Fibroblast of lung (primary cell): Measurements from ENCODE around the gene ZNF382. TPM values are rescaled to one million over a fixed set of nuclear protein-coding genes. Genes with fewer than 3 reads are reported as not detected.

ENCODE experiments used
- DNase-seq, 2 donors: peaks; one replicate each; pipeline versions ENCODE4 v3.0.0 to v3.0.0-alpha.2; 2010; ENCODE audit warnings: low read depth in 2 of 2
- H2AFZ ChIP-seq: 2 replicates; pipeline ENCODE4 v1.5.1; 2012; ENCODE audit warnings: low read length, control low read depth, inconsistent platforms
- H3K27ac ChIP-seq: 2 replicates; pipeline ENCODE4 v1.5.1; 2011; ENCODE audit warnings: low read length, control low read depth; ENCODE audit not compliant: insufficient read depth
- H3K27me3 ChIP-seq: 2 replicates; pipeline ENCODE4 v1.5.1; 2011; ENCODE audit warnings: mild to moderate bottlenecking, low read length; ENCODE audit not compliant: control insufficient read depth, insufficient read depth
- H3K36me3 ChIP-seq: 2 replicates; pipeline ENCODE4 v1.5.1; 2011; ENCODE audit warnings: low read length; ENCODE audit not compliant: control insufficient read depth, insufficient read depth
- H3K4me1 ChIP-seq: 2 replicates; pipeline ENCODE4 v1.5.1; 2011; ENCODE audit warnings: low read length; ENCODE audit not compliant: control insufficient read depth, insufficient read depth; ENCODE audit errors: extremely low read depth
- H3K4me2 ChIP-seq: 2 replicates; pipeline ENCODE4 v1.5.1; 2011; ENCODE audit warnings: low read length, control low read depth; ENCODE audit not compliant: insufficient read depth; ENCODE audit errors: extremely low read depth
- H3K4me3 ChIP-seq, 4 experiments: fragments of 200-600 bp in 1 of 4; sonication (generic) in 1 of 4; replicated peaks in 1 of 4; 2 replicates each; pipeline ENCODE4 v1.5.1; 2011 to 2016; ENCODE audit warnings: low read length in 4 of 4, low read depth in 3 of 4, mild to moderate bottlenecking in 3 of 4, control low read depth in 2 of 4, inconsistent platforms in 1 of 4, mixed read lengths in 1 of 4; ENCODE audit not compliant: insufficient read depth in 1 of 4; ENCODE audit errors: control extremely low read depth in 1 of 4
- H3K79me2 ChIP-seq: 2 replicates; pipeline ENCODE4 v1.5.1; 2012; ENCODE audit warnings: mild to moderate bottlenecking, low read length, inconsistent platforms; ENCODE audit not compliant: control insufficient read depth, insufficient read depth
- H3K9ac ChIP-seq: 2 replicates; pipeline ENCODE4 v1.5.1; 2011; ENCODE audit warnings: mild to moderate bottlenecking, low read length, control low read depth; ENCODE audit not compliant: insufficient read depth
- H3K9me3 ChIP-seq: 2 replicates; pipeline ENCODE4 v1.5.1; 2012; ENCODE audit warnings: low read depth, low read length; ENCODE audit not compliant: control insufficient read depth, insufficient read depth
- H4K20me1 ChIP-seq: 2 replicates; pipeline ENCODE4 v1.5.1; 2011; ENCODE audit warnings: low read length; ENCODE audit not compliant: control insufficient read depth, insufficient read depth; ENCODE audit errors: extremely low read depth
- CTCF ChIP-seq, 2 donors: IDR thresholded peaks in 1 of 2; conservative IDR thresholded peaks in 1 of 2; 1 replicate in 1 of 2; 2 replicates in 1 of 2; pipeline ENCODE4 v1.5.1; 2011 to 2012; ENCODE audit warnings: low read length in 2 of 2, control low read depth in 1 of 2, inconsistent platforms in 1 of 2, low read depth in 1 of 2, mild to moderate bottlenecking in 1 of 2
- EZH2 ChIP-seq: IDR thresholded peaks from 2 replicates; pipeline ENCODE4 v1.5.1; 2012; ENCODE audit warnings: low read length, control low read depth, mild to moderate bottlenecking; ENCODE audit errors: missing control alignments
- polyA plus RNA-seq, 2 donors: library from polyadenylated mRNA; depleted of rRNA in 1 of 2; stranded (reverse) in 1 of 2; unstranded in 1 of 2; fragments of >200 nt; gene quantifications; 2 replicates each; pipeline ENCODE4 v1.2.1, GENCODE V29; 2011 to 2012; ENCODE audit warnings: missing spikeins in 1 of 2
- total RNA-seq: library from RNA; depleted of rRNA; stranded (reverse); fragments of >200 nt; gene quantifications from 2 replicates; pipeline ENCODE4 v1.2.1, GENCODE V29; 2014

Gene ZNF382
- total and polyA plus RNA-seq, 2 donors (not counting 1 experiment from before 2014, with no cell fraction given): 0.77 to 16.0 TPM

DNA sequence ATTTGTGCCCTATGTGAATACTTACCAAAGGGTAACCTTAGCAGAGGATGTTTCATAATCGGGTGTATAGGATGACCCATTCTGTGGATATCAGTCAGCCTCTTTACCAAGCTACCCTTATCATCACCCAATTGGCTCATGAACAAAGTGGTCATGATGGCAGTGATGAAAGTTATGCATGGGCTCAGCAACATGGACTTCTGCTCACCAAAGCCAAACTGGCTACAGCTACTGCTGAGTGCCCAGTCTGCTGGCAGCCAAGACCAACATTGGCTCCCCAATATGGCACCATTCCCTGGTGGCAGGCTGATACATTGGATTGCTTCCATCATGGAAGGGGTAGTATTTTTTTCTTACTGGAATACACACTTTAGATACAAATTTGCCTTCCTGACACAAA, 67.3 kb downstream of the ZNF382 start:
- H3K36me3 ChIP-seq: peaks cover 1% of the 10 kb centered on the region
- no peak overlapping the region for H3K4me2 ChIP-seq
- no peak overlapping the region for H2AFZ ChIP-seq
- no peak overlapping the region for H3K4me3 ChIP-seq
- no peaks in the 10 kb centered on the region for H3K4me1 ChIP-seq
- no peaks in the 10 kb centered on the region for H3K9me3 ChIP-seq
- no peaks in the 10 kb centered on the region for H4K20me1 ChIP-seq
- no peaks in the 10 kb centered on the region for H3K27me3 ChIP-seq
- no peak for DNase-seq
- H3K79me2 ChIP-seq: no peaks in the 10 kb centered on the region
- H3K9ac ChIP-seq: no peak overlapping the region
- H3K27ac ChIP-seq: no peak overlapping the region
- TF ChIP-seq EZH2 (no peak), CTCF (conservative IDR thresholded peaks at IDR 0.05 in 1 of 2, IDR thresholded peaks at IDR 0.05 in 1 of 2; ENCODE audit: low read depth in 1 of 2, low read length in 2 of 2) (no peak)

- Histone ChIP-seq H3K4me1 (no peaks in the 10 kb centered on the region), H3K79me2 (no peaks in the 10 kb centered on the region), H3K4me2 (no peak overlapping the region), H3K27me3 (no peaks in the 10 kb centered on the region), H3K27ac (no peak overlapping the region), H3K9ac (no peak overlapping the region), H3K9me3 (no peaks in the 10 kb centered on the region), H4K20me1 (no peaks in the 10 kb centered on the region), H3K4me3 (no peak overlapping the region), H2AFZ (no peak overlapping the region), H3K36me3 (peaks cover 1% of the 10 kb centered on the region)
- no peak for DNase-seq
- TF ChIP-seq CTCF (conservative IDR thresholded peaks at IDR 0.05 in 1 of 2, IDR thresholded peaks at IDR 0.05 in 1 of 2; ENCODE audit: low read depth in 1 of 2, low read length in 2 of 2) (no peak), EZH2 (no peak)
Observed at GRCh38 chr19:36674201-36674600, 69.1 kb downstream of the ZNF382 start.

DNA sequence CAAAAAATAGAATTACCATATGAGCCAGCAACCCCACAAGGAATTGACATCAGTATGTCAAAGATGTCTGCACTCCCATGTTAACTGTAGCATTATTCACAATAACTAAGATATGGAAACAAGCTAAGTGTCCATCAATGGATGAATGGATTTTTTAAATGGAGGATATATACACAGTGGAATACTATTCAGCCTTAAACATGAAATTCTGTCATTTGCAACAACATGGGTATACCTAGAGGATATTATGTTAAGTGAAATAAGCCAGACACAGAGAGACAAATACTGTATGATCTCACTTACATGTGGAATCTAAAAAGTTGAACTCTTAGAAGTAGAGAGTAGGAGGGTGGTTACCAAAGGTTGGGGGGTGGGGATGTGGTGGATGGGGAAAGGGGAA, 74.3 kb downstream of the ZNF382 start:
- no peaks in the 10 kb centered on the region for H3K27me3 ChIP-seq
- TF ChIP-seq CTCF (conservative IDR thresholded peaks at IDR 0.05 in 1 of 2, IDR thresholded peaks at IDR 0.05 in 1 of 2; ENCODE audit: low read depth in 1 of 2, low read length in 2 of 2) (no peak), EZH2 (no peak)
- H3K9ac ChIP-seq: no peak overlapping the region
- H3K27ac ChIP-seq: no peak overlapping the region
- H2AFZ ChIP-seq: no peak overlapping the region
- no peaks in the 10 kb centered on the region for H3K79me2 ChIP-seq
- H3K4me2 ChIP-seq: no peak overlapping the region
- no peaks in the 10 kb centered on the region for H3K9me3 ChIP-seq
- no peaks in the 10 kb centered on the region for H3K4me1 ChIP-seq
- H3K36me3 ChIP-seq: peaks cover 1% of the 10 kb centered on the region
- no peak overlapping the region for H3K4me3 ChIP-seq
- no peak for DNase-seq
- H4K20me1 ChIP-seq: no peaks in the 10 kb centered on the region

Other genes with a start within 250 kb of the ZNF382 start
- gene ZFP14, start 226.1 kb upstream of the ZNF382 start, total RNA-seq: 6.4 and 8.1 TPM in 2 replicates
- gene ZFP14, start 226.1 kb upstream of the ZNF382 start, polyA plus RNA-seq: 0.88 and 1.2 TPM in 2 replicates
- gene ZFP82, start 186.7 kb upstream of the ZNF382 start, total RNA-seq: 8.5 and 9.2 TPM in 2 replicates
- gene ZFP82, start 186.7 kb upstream of the ZNF382 start, polyA plus RNA-seq: 4.5 and 5.6 TPM in 2 replicates
- 14.4 and 15.4 TPM in 2 replicates for gene ZNF566, start 115.8 kb upstream of the ZNF382 start, total RNA-seq
- gene ZNF566, start 115.8 kb upstream of the ZNF382 start, polyA plus RNA-seq: 4.3 and 6.0 TPM in 2 replicates
- 17.5 and 21.3 TPM in 2 replicates for gene ZNF260, start 77.0 kb upstream of the ZNF382 start, total RNA-seq
- 8.2 and 9.4 TPM in 2 replicates for gene ZNF260, start 77.0 kb upstream of the ZNF382 start, polyA plus RNA-seq
- gene ZNF529, start 32.0 kb upstream of the ZNF382 start, total RNA-seq: 10.2 and 10.8 TPM in 2 replicates
- 5.5 and 7.7 TPM in 2 replicates for gene ZNF529, start 32.0 kb upstream of the ZNF382 start, polyA plus RNA-seq
- 14.9 and 15.7 TPM in 2 replicates for gene ZNF461, start 61.5 kb downstream of the ZNF382 start, total RNA-seq
- 3.0 and 3.5 TPM in 2 replicates for gene ZNF461, start 61.5 kb downstream of the ZNF382 start, polyA plus RNA-seq
- 5.9 and 6.9 TPM in 2 replicates for gene ZNF567, start 82.3 kb downstream of the ZNF382 start, total RNA-seq
- 4.3 and 5.6 TPM in 2 replicates for gene ZNF567, start 82.3 kb downstream of the ZNF382 start, polyA plus RNA-seq
- gene ZNF850, start 167.5 kb downstream of the ZNF382 start, total RNA-seq: 1.2 and 1.8 TPM in 2 replicates
- 1.4 and 1.6 TPM in 2 replicates for gene ZNF850, start 167.5 kb downstream of the ZNF382 start, polyA plus RNA-seq
- gene ZNF790, start 233.1 kb downstream of the ZNF382 start, total RNA-seq: 9.1 and 9.2 TPM in 2 replicates
- gene ZNF790, start 233.1 kb downstream of the ZNF382 start, polyA plus RNA-seq: 3.0 and 4.4 TPM in 2 replicates
- gene ZNF345, start 245.6 kb downstream of the ZNF382 start, total RNA-seq: 2.8 and 3.9 TPM in 2 replicates
- gene ZNF345, start 245.6 kb downstream of the ZNF382 start, polyA plus RNA-seq: 1.4 and 2.3 TPM in 2 replicates